Measurements from ENCODE around the gene GALNT18. TPM values are rescaled to one million over a fixed set of nuclear protein-coding genes. Genes with fewer than 3 reads are reported as not detected.

GALNT18 gene
- total and polyA plus RNA-seq, 2 donors (not counting 3 experiments of a cell fraction or from before 2014, with no cell fraction given) = 0.17 to 0.18 TPM

DNA sequence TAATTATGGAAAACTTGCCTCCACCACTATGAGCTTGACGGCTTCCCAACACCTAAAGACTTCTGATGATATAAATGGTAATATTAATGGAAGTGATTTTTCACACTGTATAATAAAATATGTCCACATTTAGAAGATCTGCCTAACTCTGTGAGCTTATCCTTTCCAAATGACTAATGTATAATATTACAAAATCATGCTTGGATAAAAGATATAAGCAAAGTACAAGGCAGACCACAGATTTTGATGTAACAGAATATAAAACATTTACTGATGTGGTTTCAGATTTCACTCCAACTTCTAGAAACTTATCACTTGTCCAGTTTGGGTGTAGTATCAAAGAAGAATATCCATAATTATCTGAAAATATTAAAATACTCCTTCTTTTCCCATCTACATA is 36.9 kb downstream of the GALNT18 start:
- H4K20me1 ChIP-seq (replicated peaks; ENCODE audit: control insufficient read depth, extremely low read depth, insufficient read depth, low read length) = no peaks in the 10 kb centered on the region
- no peak overlapping the region for H3K4me2 ChIP-seq (ENCODE audit: insufficient read depth, low read length)
- dilution Hi-C loops (cut with MboI; ENCODE audit: extremely low pct_ligation_motif_present, low sequenced_read_pairs) (no loop called here), intact Hi-C loops (cut with micrococcal nuclease) (no loop called here)
- H3K4me1 ChIP-seq (ENCODE audit: control insufficient read depth, extremely low read depth, insufficient read depth, low read length) = peaks cover 4% of the 10 kb centered on the region
- H3K9ac ChIP-seq (replicated peaks; ENCODE audit: extremely low read depth, insufficient read depth, low read length) = no peak overlapping the region
- H3K4me3 ChIP-seq (replicated peaks in 1 of 3; ENCODE audit: insufficient read depth in 1 of 3, low read depth in 1 of 3, low read length in 3 of 3) = no peak overlapping the region
- DNase-seq (ENCODE audit: low read depth, low spot score) = no peak
- ChIA-PET CTCF (no interaction called here), POLR2A (no interaction called here)
- BruUV-seq (replicated peaks) = no TSS peak
- no peaks in the 10 kb centered on the region for H3K79me2 ChIP-seq (ENCODE audit: control insufficient read depth, insufficient read depth, low read length)
- no peaks in the 10 kb centered on the region for H3K36me3 ChIP-seq (ENCODE audit: control insufficient read depth in 2 of 2, extremely low read depth in 1 of 2, insufficient read depth in 2 of 2, low read length in 2 of 2)
- no peak overlapping the region for H2AFZ ChIP-seq (ENCODE audit: low read depth, low read length)
- H3K9me1 ChIP-seq (replicated peaks; ENCODE audit: control insufficient read depth, extremely low read depth, insufficient read depth, low read length) = no peaks in the 10 kb centered on the region
- peaks cover 0 to 2% of the 10 kb centered on the region in 2 experiments for H3K27me3 ChIP-seq (ENCODE audit: control insufficient read depth in 2 of 2, insufficient read depth in 2 of 2, low read length in 2 of 2)
- no peak for FAIRE-seq
- H3K27ac ChIP-seq (ENCODE audit: insufficient read depth, low read depth, low read length) = no peak overlapping the region
- TF ChIP-seq GATA2 (IDR thresholded peaks at IDR 0.05; ENCODE audit: insufficient read depth, insufficient read length, low read depth, low read length) (no peak), EZH2 (IDR thresholded peaks at IDR 0.05; ENCODE audit: borderline replicate concordance, low read depth, low read length, severe bottlenecking) (no peak), MYC (IDR thresholded peaks at IDR 0.05; ENCODE audit: low read depth, low read length) (no peak), FOS (IDR thresholded peaks at IDR 0.05; ENCODE audit: borderline replicate concordance, insufficient read depth, low read length) (no peak)
- TF ChIP-seq, protein P1, sequence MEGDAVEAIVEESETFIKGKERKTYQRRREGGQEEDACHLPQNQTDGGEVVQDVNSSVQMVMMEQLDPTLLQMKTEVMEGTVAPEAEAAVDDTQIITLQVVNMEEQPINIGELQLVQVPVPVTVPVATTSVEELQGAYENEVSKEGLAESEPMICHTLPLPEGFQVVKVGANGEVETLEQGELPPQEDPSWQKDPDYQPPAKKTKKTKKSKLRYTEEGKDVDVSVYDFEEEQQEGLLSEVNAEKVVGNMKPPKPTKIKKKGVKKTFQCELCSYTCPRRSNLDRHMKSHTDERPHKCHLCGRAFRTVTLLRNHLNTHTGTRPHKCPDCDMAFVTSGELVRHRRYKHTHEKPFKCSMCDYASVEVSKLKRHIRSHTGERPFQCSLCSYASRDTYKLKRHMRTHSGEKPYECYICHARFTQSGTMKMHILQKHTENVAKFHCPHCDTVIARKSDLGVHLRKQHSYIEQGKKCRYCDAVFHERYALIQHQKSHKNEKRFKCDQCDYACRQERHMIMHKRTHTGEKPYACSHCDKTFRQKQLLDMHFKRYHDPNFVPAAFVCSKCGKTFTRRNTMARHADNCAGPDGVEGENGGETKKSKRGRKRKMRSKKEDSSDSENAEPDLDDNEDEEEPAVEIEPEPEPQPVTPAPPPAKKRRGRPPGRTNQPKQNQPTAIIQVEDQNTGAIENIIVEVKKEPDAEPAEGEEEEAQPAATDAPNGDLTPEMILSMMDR (IDR thresholded peaks at IDR 0.05; ENCODE audit: extremely low read depth in 1 of 2, insufficient read depth in 1 of 2, low read depth in 1 of 2, low read length in 2 of 2) = no peak
- H3K9me3 ChIP-seq (replicated peaks; ENCODE audit: control insufficient read depth, insufficient read depth, low read length) = no peaks in the 10 kb centered on the region

DNA sequence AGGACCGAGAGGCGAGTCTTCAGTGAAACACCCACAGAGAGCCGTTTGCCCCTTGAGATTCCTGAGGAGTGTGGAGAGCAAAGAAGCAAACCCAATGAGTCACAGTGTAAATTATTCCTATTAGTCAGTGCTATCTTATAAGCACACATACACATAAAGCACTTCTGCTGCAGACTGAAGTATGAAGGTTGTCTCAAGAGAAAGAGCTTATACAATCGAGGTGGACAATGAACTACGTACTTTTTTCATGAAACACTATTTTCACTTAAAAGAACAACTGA is 37.3 kb downstream of the GALNT18 start:
- CTCF ChIA-PET = no interaction called here
- no peak for TF ChIP-seq MYC (IDR thresholded peaks at IDR 0.05; ENCODE audit: low read depth, low read length)
- TF ChIP-seq JUN (IDR thresholded peaks at IDR 0.05; ENCODE audit: borderline replicate concordance, insufficient read depth, insufficient read length, low read depth) = no peak
- no peak for TF ChIP-seq EZH2 (IDR thresholded peaks at IDR 0.05; ENCODE audit: borderline replicate concordance, low read depth, low read length, severe bottlenecking)
- TF ChIP-seq FOS (IDR thresholded peaks at IDR 0.05; ENCODE audit: borderline replicate concordance, insufficient read depth, low read length) = peak; percentile 8
- TF ChIP-seq GATA2 (IDR thresholded peaks at IDR 0.05; ENCODE audit: insufficient read depth, insufficient read length, low read depth, low read length) = no peak
- no peaks in the 10 kb centered on the region for H3K79me2 ChIP-seq (ENCODE audit: control insufficient read depth, insufficient read depth, low read length)
- no peaks in the 10 kb centered on the region for H3K9me3 ChIP-seq (replicated peaks; ENCODE audit: control insufficient read depth, insufficient read depth, low read length)
- no peaks in the 10 kb centered on the region for H3K9me1 ChIP-seq (replicated peaks; ENCODE audit: control insufficient read depth, extremely low read depth, insufficient read depth, low read length)
- H3K36me3 ChIP-seq (ENCODE audit: control insufficient read depth in 2 of 2, extremely low read depth in 1 of 2, insufficient read depth in 2 of 2, low read length in 2 of 2) = no peaks in the 10 kb centered on the region
- H3K9ac ChIP-seq (replicated peaks; ENCODE audit: extremely low read depth, insufficient read depth, low read length) = no peak overlapping the region
- H3K27me3 ChIP-seq (ENCODE audit: control insufficient read depth in 2 of 2, insufficient read depth in 2 of 2, low read length in 2 of 2) = peaks cover 0 to 2% of the 10 kb centered on the region in 2 experiments
- BruUV-seq (replicated peaks) = no TSS peak
- intact Hi-C loops (cut with micrococcal nuclease) (no loop called here), dilution Hi-C loops (cut with MboI; ENCODE audit: extremely low pct_ligation_motif_present, low sequenced_read_pairs) (no loop called here)
- peaks cover 4% of the 10 kb centered on the region for H3K4me1 ChIP-seq (ENCODE audit: control insufficient read depth, extremely low read depth, insufficient read depth, low read length)
- H3K27ac ChIP-seq (ENCODE audit: insufficient read depth, low read depth, low read length) = no peak overlapping the region
- DNase-seq (ENCODE audit: low read depth, low spot score) (no peak), FAIRE-seq (no peak)
- no peak overlapping the region for H3K4me2 ChIP-seq (ENCODE audit: insufficient read depth, low read length)
- H3K4me3 ChIP-seq (replicated peaks in 1 of 3; ENCODE audit: insufficient read depth in 1 of 3, low read depth in 1 of 3, low read length in 3 of 3) = no peak overlapping the region
- POLR2A ChIA-PET = no interaction called here
- H4K20me1 ChIP-seq (replicated peaks; ENCODE audit: control insufficient read depth, extremely low read depth, insufficient read depth, low read length) = no peaks in the 10 kb centered on the region
- no peak overlapping the region for H2AFZ ChIP-seq (ENCODE audit: low read depth, low read length)

Data from endothelial cell of umbilical vein (primary cell).